GM12874 (cell line): ENCODE results near the gene DOK6.

ENCODE experiments used
- CTCF ChIP-seq: IDR thresholded peaks from 2 replicates; pipeline ENCODE4 v1.5.1; 2011; ENCODE audit warnings: low read depth, mild to moderate bottlenecking, control low read depth, low read length, moderate library complexity; ENCODE audit not compliant: insufficient read depth

Gene DOK6

GRCh38 chr18:69495841-69496533, 95.3 kb downstream of the DOK6 start:
- TF ChIP-seq CTCF = no peak

GRCh38 chr18:69518989-69519388, 118.3 kb downstream of the DOK6 start:
- TF ChIP-seq CTCF = no peak

- TF ChIP-seq CTCF = no peak
These were observed 122.9 kb downstream of the DOK6 start for GRCh38 chr18:69523582-69523981.

- TF ChIP-seq CTCF = no peak
These were observed 127.7 kb downstream of the DOK6 start for GRCh38 chr18:69528435-69528834.

- TF ChIP-seq CTCF = no peak
These were observed 128.5 kb downstream of the DOK6 start for GRCh38 chr18:69529151-69529550.

- no peak for TF ChIP-seq CTCF
These were observed 131.3 kb downstream of the DOK6 start for GRCh38 chr18:69531973-69532372.

- TF ChIP-seq CTCF = no peak
These were observed 136.5 kb downstream of the DOK6 start for GRCh38 chr18:69537183-69537582.
